NOMO-1 (cell line): Measurements from ENCODE around the gene GPRC5A.

Source experiments
- DNase-seq, 2 experiments: peaks; one replicate each; lab custom pipeline; 2025; ENCODE audit not compliant: unreplicated experiment in 2 of 2; lab: John Stamatoyannopoulos, UW

Gene GPRC5A

DNA sequence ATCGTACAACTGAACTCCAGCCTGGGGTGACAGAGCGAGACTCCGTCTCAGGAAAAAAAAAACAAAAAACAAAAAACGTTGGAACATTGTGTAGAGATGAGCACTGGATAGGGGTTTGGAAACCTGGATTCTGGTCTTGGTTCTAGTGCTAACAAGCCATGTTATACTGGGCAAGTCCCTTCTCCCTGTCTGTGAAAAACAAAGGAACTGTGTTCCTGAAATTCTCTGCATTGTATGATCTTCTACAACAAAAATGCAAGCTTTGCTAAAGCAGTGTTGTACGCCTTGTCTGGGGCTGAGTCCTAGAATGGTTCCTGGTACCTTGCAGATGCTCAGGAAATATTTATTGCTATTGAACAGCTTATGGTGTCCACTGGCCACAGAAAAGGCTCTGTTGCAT, 47.2 kb downstream of the GPRC5A start:
- DNase-seq = no peak

DNA sequence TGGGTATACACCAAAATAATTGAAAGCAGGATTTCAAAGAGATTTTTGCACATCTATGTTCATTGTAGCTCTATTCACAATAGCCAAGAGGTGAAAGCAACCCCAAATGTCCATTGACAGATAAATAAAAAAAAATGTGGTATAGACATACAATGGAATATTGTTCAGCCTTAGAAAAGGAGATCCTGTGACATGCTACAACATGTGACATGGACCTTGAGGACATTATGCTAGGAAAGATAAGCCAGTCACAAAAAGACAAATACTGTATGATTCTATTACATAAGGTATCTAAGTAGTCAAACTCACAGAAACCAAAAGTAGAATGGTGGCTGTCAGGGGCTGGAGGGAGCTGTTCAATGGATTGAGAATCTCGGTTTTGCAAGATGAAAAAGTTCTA, 48.5 kb downstream of the GPRC5A start:
- no peak for DNase-seq

DNA sequence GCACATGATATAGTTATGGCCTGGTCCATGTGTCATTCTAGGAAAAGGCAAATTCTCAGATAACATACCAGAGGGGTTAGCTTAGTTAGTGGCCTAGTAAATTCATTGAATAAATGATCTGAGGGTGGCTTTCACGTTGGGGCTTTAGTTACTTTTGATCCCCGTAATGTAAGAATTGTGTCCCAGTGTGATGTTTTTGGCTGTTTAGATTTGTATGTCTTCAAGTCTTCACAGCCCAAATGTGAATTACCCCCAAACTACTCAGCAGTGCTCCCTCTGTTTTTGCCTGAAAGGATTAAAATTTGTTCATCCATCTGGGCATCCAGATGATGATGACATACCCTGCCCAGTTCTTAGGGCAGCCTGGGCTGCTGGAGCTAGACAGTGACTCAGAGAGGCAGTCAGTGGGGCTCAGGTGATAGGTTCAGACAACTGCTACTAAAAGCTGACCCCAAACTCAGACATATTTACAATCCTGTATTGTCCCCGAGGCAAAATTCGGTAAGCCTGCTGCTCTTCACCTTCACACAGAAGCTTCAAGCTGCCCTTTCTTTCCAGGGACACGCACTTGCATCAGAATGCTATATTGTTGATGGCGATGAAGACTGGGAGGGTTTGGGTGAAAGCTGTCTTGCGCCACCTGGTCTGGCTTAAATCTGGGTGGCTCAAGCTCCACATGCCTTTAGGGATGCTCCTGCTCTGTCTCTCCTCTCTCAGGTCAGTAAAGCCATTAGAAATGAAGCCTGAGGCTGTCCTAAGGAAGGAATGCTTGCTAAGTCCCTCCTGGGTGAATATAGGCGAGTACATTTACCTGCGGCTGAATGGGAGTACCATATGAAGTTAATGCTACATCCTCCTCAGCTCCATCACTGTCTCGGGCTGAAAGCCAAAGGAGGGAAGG, 50.3 kb downstream of the GPRC5A start:
- no peak for DNase-seq

DNA sequence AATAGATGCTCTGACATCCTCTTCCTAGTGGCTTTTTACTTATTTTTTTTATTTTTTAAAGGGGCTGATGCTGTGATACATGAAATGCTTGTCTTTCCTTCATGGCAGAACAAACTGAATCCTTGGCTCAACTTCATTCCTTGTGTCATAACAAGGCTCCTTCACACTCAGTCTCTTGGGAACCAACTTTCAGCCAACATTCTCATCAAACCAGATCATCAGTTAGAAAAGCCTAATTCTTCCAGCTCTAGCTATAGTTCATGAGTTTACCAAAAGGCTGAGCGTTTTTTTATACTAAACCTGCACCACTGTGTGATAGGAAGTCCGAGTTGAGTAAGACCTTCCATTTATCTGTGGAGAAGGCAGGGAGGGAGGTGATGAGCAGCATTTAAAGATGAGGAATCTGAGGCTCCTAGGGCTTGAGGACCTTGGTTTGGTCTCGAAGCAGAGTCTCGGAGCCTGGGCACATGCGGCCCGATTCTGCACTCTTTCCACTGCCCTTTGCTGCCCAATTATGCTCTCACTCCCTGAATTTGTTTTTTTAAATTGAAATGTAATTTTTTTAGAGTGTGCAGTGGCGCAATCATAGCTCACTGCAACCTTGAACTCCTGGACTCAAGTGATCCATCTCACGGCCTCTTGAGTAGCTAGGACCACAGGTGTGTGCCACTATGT, 52.4 kb downstream of the GPRC5A start:
- DNase-seq = no peak

DNA sequence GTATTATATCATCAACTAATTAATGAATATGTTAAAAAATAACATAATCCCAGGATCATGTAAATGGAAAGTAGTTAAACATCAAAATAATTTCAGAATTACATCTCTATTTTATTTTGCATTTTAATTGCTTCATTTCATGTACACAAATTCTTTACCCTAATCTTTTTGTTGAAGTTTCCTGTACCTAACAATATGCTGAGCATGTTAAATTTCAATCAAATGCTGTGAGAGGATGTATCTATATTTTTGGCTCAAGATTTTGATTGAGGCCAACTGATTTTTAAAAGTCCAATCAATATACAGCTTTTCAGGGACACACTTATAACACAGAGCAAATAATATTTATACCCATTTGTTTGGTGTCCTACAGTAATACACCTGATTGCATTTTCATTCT, 54.2 kb downstream of the GPRC5A start:
- DNase-seq = no peak

DNA sequence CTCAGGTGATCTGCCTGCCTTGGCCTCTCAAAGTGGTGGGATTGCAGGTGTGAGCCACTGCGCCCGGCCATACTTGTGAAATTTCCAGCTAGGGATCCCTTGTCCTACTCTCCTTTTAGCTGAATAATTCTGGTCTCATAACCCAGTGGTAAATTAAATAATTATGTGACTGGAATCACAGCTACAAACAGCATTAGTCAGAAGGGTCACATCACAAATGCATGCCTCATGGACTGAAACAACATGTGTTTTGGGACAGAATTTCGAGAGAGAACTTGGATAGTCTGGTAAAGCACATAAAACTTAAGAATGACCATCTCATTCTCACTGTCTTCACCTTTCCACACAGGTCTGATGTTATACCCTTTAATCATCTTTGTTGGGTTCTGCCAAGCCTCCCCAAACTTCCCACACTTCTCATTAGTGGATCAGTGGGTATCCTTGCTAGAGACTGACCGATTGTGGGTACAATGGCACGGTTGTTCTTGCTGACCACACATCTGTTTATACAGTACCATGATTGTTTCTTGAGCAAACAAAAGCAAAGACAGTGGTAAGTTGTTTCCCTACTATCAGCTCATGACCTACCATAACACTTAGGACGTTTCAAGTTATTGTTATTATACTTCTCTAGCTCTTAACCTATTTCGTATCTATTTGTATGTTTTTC, 55.5 kb downstream of the GPRC5A start:
- DNase-seq = no peak

DNA sequence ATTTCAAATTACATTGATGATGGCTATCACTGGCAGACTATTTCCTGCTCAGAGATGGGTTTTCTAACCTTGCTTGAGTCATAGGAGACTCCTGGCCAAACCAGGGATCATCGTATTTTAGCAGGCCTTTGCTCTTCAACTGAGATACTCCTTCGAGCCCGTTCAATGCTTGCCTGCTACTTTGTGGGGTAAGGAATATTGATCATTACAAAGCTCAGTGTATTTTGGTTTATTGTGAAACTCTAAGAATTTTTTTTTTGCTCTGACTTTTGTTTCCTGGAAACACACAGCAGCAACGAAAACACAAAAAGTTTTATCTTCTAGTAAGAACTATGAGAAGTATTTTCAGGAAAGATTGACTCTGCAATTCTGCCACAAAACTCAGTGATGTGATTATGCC, 56.5 kb downstream of the GPRC5A start:
- no peak for DNase-seq

DNA sequence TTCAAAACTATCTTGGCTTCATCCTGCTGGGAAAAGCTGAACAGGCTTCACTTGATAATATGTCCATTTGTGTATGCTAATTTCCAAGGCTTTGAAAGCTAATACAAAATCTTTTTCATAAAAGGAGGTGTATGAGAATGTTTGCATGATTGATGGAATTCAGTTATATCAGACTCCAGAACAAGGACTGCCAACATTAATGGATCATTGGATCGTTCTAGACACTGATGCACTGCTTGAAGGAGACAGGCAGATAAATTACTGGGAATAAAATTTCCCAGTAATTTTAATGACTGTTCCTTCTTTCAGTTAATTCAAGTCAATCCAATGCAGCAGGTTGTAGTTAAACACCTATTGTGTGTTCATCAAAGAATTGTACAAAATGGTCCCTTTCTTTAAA, 60.1 kb downstream of the GPRC5A start:
- no peak for DNase-seq

DNA sequence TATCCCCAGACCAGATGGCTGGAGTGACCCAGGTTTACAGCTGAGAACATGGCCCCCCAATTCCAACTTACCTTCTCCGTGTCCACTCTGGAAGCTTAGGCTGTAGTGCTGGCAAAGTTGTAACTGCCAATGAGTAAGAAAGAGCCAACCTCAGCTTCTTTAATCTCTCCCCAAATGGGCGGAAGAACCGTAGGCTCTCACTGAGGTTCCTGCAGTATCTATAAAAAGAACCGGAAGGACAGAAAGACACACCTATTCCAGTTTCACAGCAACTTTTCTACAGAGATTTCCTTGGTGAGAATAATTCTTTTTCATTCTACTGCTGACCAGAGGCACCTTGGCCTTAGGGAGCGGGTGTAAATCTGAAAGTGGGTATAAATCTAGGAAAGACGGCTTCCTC, 60.7 kb downstream of the GPRC5A start, which contains the start of gene GPRC5D:
TSS of gene GPRC5D (minus strand) at position 135 of the 400 bp plus-strand sequence. CDS start 1,786 bp downstream, outside the sequence.
- DNase-seq = no peak

DNA sequence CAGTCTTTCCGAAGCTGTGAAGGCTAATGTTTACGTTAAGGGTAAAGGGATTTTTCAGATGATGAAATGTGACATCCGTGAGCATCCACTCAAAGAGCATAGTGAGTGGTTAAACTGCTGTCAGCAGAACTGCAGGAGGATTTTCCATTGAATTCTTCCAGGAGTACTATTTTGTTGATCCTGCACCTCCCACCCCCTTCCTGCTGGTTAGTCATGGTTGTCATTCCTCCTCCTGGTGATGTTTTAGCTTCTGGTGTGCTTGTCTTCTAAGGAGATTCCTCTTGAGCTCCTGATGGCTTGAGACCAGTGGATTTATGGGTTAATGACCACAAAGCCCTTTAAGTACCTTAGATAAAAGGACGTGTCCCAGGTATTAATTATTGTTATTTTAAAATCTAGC, 63.0 kb downstream of the GPRC5A start:
- no peak for DNase-seq

DNA sequence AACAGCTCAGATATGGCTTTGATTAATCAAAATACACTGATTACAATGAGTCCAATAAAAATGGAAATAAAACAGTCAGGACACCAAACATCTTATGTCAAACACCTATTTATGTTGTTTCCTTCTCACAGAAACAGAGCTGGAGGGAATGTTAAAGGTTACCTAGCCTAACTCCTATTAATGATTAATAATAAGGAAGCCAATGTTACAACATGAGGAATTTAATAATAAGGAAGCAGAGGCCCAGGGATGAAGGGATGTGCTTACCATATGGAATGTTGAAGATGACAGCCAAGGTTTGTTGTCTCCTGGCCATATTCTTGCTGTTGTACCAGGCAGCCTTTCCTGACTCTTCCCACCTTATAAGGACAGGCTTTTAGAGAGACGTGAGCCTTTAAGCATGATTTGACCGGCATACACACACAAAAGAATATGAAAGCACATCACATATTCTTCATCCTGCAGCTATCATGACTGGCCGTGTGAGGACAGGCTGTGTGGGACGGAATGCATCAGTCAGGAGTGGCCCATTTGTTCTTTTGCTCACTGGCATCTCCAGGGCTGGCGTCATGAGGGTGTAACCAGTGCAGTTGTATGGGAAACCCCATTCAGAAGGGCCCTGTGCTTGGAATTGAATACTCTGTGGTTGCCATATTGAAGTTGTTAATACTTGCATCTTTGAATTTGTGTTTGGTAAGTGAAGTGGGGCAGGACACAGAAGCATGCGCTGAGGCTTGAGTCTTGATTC, 63.7 kb downstream of the GPRC5A start:
- DNase-seq = no peak

DNA sequence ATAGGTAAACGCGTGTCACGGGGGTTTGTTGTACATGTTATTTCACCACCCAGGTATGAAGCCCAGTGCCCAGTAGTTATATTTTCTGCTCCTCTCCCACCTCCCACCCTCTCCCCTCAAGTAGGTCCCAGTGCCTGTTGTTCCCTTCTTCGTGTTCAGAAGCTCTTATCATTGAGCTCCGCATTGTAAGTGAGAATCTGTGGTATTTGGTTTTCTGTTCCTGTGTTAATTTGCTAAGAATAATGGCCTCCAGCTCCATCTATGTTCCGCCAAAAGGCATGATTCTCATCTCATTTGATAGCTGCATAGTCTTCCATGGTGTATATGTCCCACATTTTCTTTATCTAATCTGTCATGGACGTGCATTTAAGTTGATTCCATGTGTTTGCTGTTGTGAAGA, 67.5 kb downstream of the GPRC5A start:
- no peak for DNase-seq

DNA sequence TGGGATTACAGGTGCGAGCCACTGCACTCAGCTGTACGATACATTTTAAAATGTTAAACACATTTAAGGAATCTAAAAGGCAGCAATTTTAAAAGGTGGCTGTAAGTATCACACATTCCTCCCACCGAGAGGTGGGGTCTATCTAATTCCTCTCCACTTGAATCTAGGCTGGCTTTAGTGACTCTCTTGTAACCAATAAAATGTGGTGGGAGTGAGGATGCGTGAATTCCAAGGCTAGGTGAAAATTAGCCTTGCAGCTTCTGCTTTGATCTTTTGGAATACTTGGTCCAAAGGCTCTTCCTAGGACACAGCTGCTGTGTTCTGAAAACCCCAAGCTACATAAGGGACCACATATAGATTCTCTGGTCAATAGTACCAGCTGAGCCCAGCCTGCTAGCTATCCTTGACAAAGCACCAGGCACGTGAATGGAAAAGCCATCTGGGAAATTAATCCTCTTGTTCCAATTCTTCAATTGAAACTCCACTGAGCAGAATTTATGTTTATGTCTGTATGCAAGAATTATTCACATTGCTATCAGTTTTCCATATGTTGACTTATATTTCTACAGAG, 69.4 kb downstream of the GPRC5A start:
- no peak for DNase-seq

DNA sequence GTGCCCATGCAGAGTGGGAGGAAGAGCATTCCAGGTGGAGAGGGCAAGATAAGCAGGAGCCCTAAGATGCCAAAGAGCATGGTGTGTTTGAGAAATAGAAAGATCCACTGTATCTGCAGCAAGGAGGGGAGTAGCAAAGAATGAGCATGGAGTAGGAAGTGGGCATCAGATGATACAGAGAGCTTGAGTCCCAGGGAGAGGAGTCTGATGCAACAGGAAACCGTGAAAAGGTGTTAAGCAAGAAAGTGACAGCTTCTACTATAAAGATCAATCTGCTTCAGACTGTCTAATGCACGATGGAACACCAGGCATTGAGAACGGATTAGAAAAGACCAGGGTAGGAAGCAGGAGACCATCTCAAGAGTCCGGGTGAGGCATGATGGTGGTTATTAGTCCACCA, 72.9 kb downstream of the GPRC5A start:
- DNase-seq = peak; percentile 49 to 65

DNA sequence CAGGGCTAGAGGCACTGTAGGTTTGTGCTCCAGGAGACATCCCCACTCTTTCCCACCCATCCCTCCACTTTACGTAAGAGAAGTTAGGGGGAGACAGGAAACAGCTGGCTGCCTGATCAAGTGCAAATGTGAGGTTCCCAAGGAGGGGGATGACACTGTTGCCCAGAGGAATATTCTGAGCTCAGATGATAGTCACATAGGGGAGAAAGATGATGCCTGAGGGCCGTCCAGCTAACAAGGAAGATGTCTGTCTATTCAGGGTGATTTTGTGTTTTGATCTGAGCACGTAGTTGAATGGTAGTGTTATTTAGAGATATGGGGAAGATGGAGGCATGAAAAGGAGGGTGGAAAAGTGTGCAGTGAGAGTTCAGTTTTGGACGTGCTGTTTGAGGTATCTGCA, 74.5 kb downstream of the GPRC5A start:
- DNase-seq = no peak
